HepG2 (cell line): ENCODE measurements around the gene DNM1L.

Experiments
- BHLHE40 ChIP-seq: IDR thresholded peaks from 2 replicates; pipeline ENCODE4 v1.6.1; 2011; ENCODE audit warnings: low read length, improper control_type of control experiment
- CEBPZ ChIP-seq: IDR thresholded peaks from 2 replicates; pipeline ENCODE4 v1.6.1; 2012; ENCODE audit warnings: low read length, improper control_type of control experiment
- CTCF ChIP-seq: sonication (generic); formaldehyde crosslinking; IDR thresholded peaks from 2 replicates; pipeline ENCODE4 v1.5.0; 2020; ENCODE audit warnings: mild to moderate bottlenecking, missing genetic modification reagents, moderate library complexity
- FOXK2 ChIP-seq: fragments of 450-650 bp; IDR thresholded peaks from 2 replicates; pipeline ENCODE4 v1.6.1; 2016
- JUNB ChIP-seq: sonication (generic); formaldehyde crosslinking; IDR thresholded peaks from 2 replicates; pipeline ENCODE4 v1.8.0; 2022; ENCODE audit warnings: missing genetic modification reagents, mild to moderate bottlenecking, borderline replicate concordance
- KLF13 ChIP-seq: sonication (generic); formaldehyde crosslinking; IDR thresholded peaks from 2 replicates; pipeline ENCODE4 v1.4.0; 2020; ENCODE audit warnings: mild to moderate bottlenecking, missing genetic modification reagents
- NFIC ChIP-seq: IDR thresholded peaks from 2 replicates; pipeline ENCODE4 v1.6.1; 2012; ENCODE audit warnings: mild to moderate bottlenecking, low read length, inconsistent platforms
- RFX5 ChIP-seq: IDR thresholded peaks from 2 replicates; pipeline ENCODE4 v1.6.1; 2011; ENCODE audit warnings: low read depth, low read length, improper control_type of control experiment
- SOX13 ChIP-seq, 3 experiments: fragments of 450-650 bp in 1 of 3; sonication (generic) in 1 of 3; formaldehyde crosslinking in 1 of 3; IDR thresholded peaks in 2 of 3; conservative IDR thresholded peaks in 1 of 3; 2 replicates each; pipeline versions ENCODE4 v1.5.0 to v1.6.1; 2016 to 2020; ENCODE audit warnings: antibody characterized with exemption in 1 of 3, mild to moderate bottlenecking in 1 of 3, missing compliant biosample characterization in 1 of 3, missing genetic modification reagents in 1 of 3, moderate library complexity in 1 of 3
- YY1 ChIP-seq: IDR thresholded peaks from 2 replicates; pipeline ENCODE4 v1.6.1; 2011; ENCODE audit warnings: low read length, low read depth, moderate library complexity, mild to moderate bottlenecking; ENCODE audit not compliant: insufficient read depth, insufficient replicate concordance
- ZBTB49 ChIP-seq: sonication (generic); formaldehyde crosslinking; IDR thresholded peaks from 2 replicates; pipeline ENCODE4 v1.4.0; 2020; ENCODE audit warnings: missing genetic modification reagents, borderline replicate concordance
- ZNF44 ChIP-seq: sonication (generic); formaldehyde crosslinking; IDR thresholded peaks from 2 replicates; pipeline ENCODE4 v1.5.1; 2020; ENCODE audit warnings: mild to moderate bottlenecking, missing genetic modification reagents
- ZNF761 ChIP-seq: sonication (generic); formaldehyde crosslinking; conservative IDR thresholded peaks from 2 replicates; pipeline ENCODE4 v1.4.0; 2020; ENCODE audit warnings: mild to moderate bottlenecking, missing genetic modification reagents

- TF ChIP-seq ZNF44 (CRISPR knock-in tag), result no peak
- no peak for TF ChIP-seq CTCF (CRISPR knock-in tag)
- TF ChIP-seq YY1, result no peak
- TF ChIP-seq BHLHE40, result no peak
- no peak for TF ChIP-seq ZBTB49
- no peak for TF ChIP-seq KLF13 (CRISPR knock-in tag)
- TF ChIP-seq ZNF761, result no peak
- TF ChIP-seq NFIC, result no peak
- TF ChIP-seq SOX13 (IDR thresholded peaks at IDR 0.05), result no peak
- TF ChIP-seq SOX13 (CRISPR knock-in tag; conservative IDR thresholded peaks at IDR 0.05 in 1 of 2, IDR thresholded peaks at IDR 0.05 in 1 of 2), result no peak
- no peak for TF ChIP-seq RFX5
- no peak for TF ChIP-seq CEBPZ
- no peak for TF ChIP-seq JUNB (CRISPR knock-in tag)
- no peak for TF ChIP-seq FOXK2
These were observed 101.0 kb downstream of the DNM1L start for GRCh38 chr12:32780071-32780470.
